Measurements from ENCODE around the gene PPM1B. TPM values are rescaled to one million over a fixed set of nuclear protein-coding genes. Genes with fewer than 3 reads are reported as not detected.

Gene PPM1B
- total RNA-seq, 4 donors from 2014 or later, result 36.6 to 71.4 (median 45.1) TPM

GRCh38 chr2:44135771-44136170 is 32.9 kb upstream of the PPM1B start:
- H3K4me1 ChIP-seq, result no peaks in the 10 kb centered on the region

DNA sequence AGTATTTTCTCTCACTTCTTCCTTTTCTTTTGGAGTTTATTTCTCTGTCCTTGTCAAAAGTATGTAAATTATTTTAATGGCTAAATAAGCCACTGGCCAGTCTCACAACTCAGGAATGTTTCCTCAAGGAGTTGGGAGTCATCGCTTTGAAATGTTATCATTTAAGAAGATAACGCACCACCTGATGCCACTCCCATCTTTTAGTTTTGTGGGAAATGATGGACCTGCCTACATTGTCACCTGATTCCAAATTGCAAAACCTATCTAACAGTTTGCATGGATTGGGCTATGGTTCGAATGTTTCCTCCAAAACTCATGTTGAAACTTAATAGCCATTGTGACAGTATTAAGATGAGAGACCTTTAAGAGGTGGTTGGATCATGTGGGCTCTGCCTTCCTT is 32.4 kb upstream of the PPM1B start:
- no peak for DNase-seq
- no peak overlapping the region for H3K27ac ChIP-seq

More at GRCh38 chr2:44135771-44136170, 32.9 kb upstream of the PPM1B start:
- Histone ChIP-seq H3K4me3 (replicated peaks in 1 of 3) (no peak overlapping the region), H3K9me3 (no peaks in the 10 kb centered on the region), H3K27me3 (no peaks in the 10 kb centered on the region), H3K27ac (no peak overlapping the region), H3K36me3 (no peaks in the 10 kb centered on the region)
- DNase-seq, result no peak
- TF ChIP-seq POLR2A (IDR thresholded peaks at IDR 0.05), result no peak
- TF ChIP-seq, protein P1, sequence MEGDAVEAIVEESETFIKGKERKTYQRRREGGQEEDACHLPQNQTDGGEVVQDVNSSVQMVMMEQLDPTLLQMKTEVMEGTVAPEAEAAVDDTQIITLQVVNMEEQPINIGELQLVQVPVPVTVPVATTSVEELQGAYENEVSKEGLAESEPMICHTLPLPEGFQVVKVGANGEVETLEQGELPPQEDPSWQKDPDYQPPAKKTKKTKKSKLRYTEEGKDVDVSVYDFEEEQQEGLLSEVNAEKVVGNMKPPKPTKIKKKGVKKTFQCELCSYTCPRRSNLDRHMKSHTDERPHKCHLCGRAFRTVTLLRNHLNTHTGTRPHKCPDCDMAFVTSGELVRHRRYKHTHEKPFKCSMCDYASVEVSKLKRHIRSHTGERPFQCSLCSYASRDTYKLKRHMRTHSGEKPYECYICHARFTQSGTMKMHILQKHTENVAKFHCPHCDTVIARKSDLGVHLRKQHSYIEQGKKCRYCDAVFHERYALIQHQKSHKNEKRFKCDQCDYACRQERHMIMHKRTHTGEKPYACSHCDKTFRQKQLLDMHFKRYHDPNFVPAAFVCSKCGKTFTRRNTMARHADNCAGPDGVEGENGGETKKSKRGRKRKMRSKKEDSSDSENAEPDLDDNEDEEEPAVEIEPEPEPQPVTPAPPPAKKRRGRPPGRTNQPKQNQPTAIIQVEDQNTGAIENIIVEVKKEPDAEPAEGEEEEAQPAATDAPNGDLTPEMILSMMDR (IDR thresholded peaks at IDR 0.05), result no peak
- intact Hi-C loops (cut with DNase I), result no loop called here
- 53 to 69% methylated on average over 2 of the region's 2 CpGs for WGBS, 2 donors

DNA sequence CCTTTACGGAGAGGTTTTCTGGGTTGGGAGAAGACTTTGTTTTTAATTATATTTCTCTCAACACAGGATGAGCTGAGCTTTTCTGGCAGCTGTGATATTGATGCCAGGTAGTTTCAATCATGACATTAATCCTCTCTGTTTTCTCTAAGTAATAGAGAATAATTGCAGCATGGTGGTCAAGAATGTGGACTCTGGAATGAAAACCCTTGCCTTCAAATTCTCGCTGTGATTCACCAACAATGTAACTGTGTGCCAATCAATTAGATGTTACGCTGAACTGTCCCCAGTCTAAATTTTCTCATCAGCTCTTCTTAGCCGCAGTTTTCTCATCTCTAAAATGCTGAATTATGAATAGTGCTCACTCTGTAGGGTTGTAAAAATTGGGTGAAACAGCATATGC is 31.6 kb upstream of the PPM1B start:
- Histone ChIP-seq H3K27ac (no peak overlapping the region), H3K27me3 (no peaks in the 10 kb centered on the region), H3K4me1 (no peaks in the 10 kb centered on the region), H3K9me3 (no peaks in the 10 kb centered on the region), H3K36me3 (no peaks in the 10 kb centered on the region), H3K4me3 (replicated peaks in 1 of 3) (no peak overlapping the region)
- 91 to 93% methylated on average over 4 of the region's 4 CpGs for WGBS, 2 donors
- DNase-seq, result no peak
- intact Hi-C loops (cut with DNase I), result no loop called here
- no peak for TF ChIP-seq POLR2A (IDR thresholded peaks at IDR 0.05)
- TF ChIP-seq, protein P1 (IDR thresholded peaks at IDR 0.05), result no peak

More for the DNA sequence above, 32.4 kb upstream of the PPM1B start:
- intact Hi-C loops (cut with DNase I), result no loop called here
- TF ChIP-seq POLR2A (IDR thresholded peaks at IDR 0.05), result no peak
- TF ChIP-seq, protein P1 (IDR thresholded peaks at IDR 0.05), result no peak
- no peaks in the 10 kb centered on the region for H3K9me3 ChIP-seq
- no peaks in the 10 kb centered on the region for H3K36me3 ChIP-seq
- H3K27me3 ChIP-seq, result no peaks in the 10 kb centered on the region
- WGBS, 2 donors, result 63 to 76% methylated on average over 3 of the region's 3 CpGs
- H3K4me3 ChIP-seq (replicated peaks in 1 of 3), result no peak overlapping the region
- H3K4me1 ChIP-seq, result no peaks in the 10 kb centered on the region

DNA sequence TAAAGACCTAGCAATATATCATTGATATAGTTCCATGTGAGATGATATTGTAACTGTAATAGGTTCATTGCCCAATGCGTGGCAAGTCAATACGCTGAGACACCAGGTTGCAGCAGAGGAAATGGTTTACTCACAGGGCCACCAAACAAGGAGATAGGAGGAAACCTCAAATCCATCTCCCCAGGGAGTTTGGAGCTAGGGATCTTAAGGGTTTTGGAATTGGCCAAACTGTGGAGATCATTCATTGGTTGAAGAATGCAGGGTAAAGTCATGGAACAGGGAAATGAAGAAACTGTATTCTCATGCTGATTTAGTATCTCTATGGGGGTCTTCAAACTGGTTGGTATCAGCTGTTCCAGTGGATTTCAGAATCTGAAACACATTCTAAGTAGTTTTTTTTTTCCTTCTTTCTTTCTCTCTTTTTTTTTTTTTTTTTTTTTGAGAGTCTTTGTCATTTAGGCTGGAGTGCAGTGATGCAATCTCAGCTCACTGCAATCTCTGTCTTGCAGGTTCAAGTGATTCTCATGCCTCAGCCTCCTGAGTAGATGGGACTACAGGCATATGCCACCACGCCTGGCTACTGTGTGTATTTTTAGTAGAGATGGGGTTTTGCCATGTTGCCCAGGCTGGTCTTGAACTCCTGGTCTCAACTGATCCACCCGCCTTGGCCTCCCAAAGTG is 30.7 kb upstream of the PPM1B start:
- no peaks in the 10 kb centered on the region for H3K36me3 ChIP-seq
- no peak for DNase-seq
- TF ChIP-seq, protein P1 (IDR thresholded peaks at IDR 0.05), result no peak
- TF ChIP-seq POLR2A (IDR thresholded peaks at IDR 0.05), result no peak
- H3K9me3 ChIP-seq, result no peaks in the 10 kb centered on the region
- WGBS, 2 donors, result 83 to 87% methylated on average over 4 of the region's 4 CpGs
- intact Hi-C loops (cut with DNase I), result no loop called here
- no peak overlapping the region for H3K4me3 ChIP-seq (replicated peaks in 1 of 3)
- H3K27me3 ChIP-seq, result no peaks in the 10 kb centered on the region
- H3K4me1 ChIP-seq, result no peaks in the 10 kb centered on the region
- no peak overlapping the region for H3K27ac ChIP-seq

DNA sequence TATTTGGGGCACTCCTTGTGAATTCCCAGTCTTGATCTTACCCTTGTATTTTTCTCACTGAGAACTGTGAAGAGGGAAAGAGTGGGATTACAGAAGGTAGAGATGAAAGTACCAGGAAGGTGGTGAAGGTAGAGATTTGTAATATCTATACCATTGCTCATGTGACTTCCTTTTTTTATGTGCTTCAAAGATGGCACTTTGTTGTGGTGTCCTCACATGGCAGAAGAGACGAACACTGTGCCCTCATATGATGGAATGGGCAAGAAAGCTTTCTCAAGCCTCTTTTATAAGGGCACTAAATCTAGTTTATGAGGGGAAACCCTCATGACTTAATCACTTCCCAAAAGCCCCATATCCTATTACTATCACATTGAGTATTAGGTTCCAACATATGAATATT is 28.9 kb upstream of the PPM1B start:
- H3K27ac ChIP-seq, result no peak overlapping the region
- H3K27me3 ChIP-seq, result no peaks in the 10 kb centered on the region
- WGBS, 2 donors, result 84 to 92% methylated on average over 1 of the region's 1 CpG
- no peak for DNase-seq
- intact Hi-C loops (cut with DNase I), result no loop called here
- TF ChIP-seq, protein P1 (IDR thresholded peaks at IDR 0.05), result no peak
- TF ChIP-seq POLR2A (IDR thresholded peaks at IDR 0.05), result no peak
- no peaks in the 10 kb centered on the region for H3K36me3 ChIP-seq
- H3K4me3 ChIP-seq (replicated peaks in 1 of 3), result no peak overlapping the region
- no peaks in the 10 kb centered on the region for H3K4me1 ChIP-seq
- H3K9me3 ChIP-seq, result no peaks in the 10 kb centered on the region

All from thyroid gland (tissue), 4 donors.